Measurements from ENCODE around the gene IPO13.

The IPO13 gene

GRCh38 chr1:43912607-43913006 is 34.1 kb upstream of the IPO13 start:
- Histone ChIP-seq H3K79me2 (ENCODE audit: insufficient read depth, low read length) (no peaks in the 10 kb centered on the region), H3K36me3 (ENCODE audit: low read length) (no peaks in the 10 kb centered on the region), H3K27me3 (ENCODE audit: low read length) (no peaks in the 10 kb centered on the region), H3K4me3 (ENCODE audit: insufficient read depth, low read length, poor library complexity, severe bottlenecking) (no peak overlapping the region), H3K9ac (ENCODE audit: low read length) (no peak overlapping the region), H3K9me2 (replicated peaks; ENCODE audit: insufficient read depth, low read length) (no peaks in the 10 kb centered on the region), H3F3A (ENCODE audit: insufficient read depth) (no peaks in the 10 kb centered on the region), H3K27ac (ENCODE audit: low read depth, low read length) (no peak overlapping the region), H4K20me1 (ENCODE audit: low read depth, low read length) (no peaks in the 10 kb centered on the region), H3K4me2 (ENCODE audit: low read depth, low read length, poor library complexity, severe bottlenecking) (no peak overlapping the region), H3K9me3 (ENCODE audit: insufficient read depth, low read length) (no peaks in the 10 kb centered on the region), H2AFZ (ENCODE audit: low read depth, low read length, severe bottlenecking) (no peak overlapping the region)
- TF ChIP-seq, protein P1, sequence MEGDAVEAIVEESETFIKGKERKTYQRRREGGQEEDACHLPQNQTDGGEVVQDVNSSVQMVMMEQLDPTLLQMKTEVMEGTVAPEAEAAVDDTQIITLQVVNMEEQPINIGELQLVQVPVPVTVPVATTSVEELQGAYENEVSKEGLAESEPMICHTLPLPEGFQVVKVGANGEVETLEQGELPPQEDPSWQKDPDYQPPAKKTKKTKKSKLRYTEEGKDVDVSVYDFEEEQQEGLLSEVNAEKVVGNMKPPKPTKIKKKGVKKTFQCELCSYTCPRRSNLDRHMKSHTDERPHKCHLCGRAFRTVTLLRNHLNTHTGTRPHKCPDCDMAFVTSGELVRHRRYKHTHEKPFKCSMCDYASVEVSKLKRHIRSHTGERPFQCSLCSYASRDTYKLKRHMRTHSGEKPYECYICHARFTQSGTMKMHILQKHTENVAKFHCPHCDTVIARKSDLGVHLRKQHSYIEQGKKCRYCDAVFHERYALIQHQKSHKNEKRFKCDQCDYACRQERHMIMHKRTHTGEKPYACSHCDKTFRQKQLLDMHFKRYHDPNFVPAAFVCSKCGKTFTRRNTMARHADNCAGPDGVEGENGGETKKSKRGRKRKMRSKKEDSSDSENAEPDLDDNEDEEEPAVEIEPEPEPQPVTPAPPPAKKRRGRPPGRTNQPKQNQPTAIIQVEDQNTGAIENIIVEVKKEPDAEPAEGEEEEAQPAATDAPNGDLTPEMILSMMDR (IDR thresholded peaks at IDR 0.05; ENCODE audit: insufficient read depth, low read length, poor library complexity, severe bottlenecking) = no peak
- TF ChIP-seq EZH2phosphoT487 (conservative IDR thresholded peaks at IDR 0.05; ENCODE audit: low read length) = no peak

DNA sequence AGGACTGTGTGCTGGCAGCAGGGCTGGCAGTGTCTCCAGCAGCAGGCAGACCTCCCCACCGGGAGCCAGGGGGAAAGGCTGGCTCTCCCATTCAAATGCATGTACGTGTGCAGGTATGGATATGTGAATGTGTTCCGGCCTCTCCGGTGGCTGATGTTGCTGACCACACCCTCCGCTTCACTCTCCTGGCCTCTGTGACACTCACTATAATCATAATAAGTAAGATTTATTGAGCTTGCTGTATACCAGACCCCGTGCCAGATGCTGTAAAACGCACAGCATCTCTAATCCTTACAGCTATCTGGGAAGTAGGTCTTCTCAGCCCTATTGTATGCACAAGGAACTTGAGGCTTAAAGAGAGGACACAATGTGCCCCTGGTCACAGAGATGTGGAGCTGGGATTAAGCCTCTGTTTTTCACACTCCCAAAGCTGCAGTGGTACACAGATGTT is 33.7 kb upstream of the IPO13 start:
- no peaks in the 10 kb centered on the region for H4K20me1 ChIP-seq (ENCODE audit: low read depth, low read length)
- H3F3A ChIP-seq (ENCODE audit: insufficient read depth) = no peaks in the 10 kb centered on the region
- no peak for TF ChIP-seq EZH2phosphoT487 (conservative IDR thresholded peaks at IDR 0.05; ENCODE audit: low read length)
- TF ChIP-seq, protein P1 (IDR thresholded peaks at IDR 0.05; ENCODE audit: insufficient read depth, low read length, poor library complexity, severe bottlenecking) = no peak
- no peaks in the 10 kb centered on the region for H3K9me3 ChIP-seq (ENCODE audit: insufficient read depth, low read length)
- no peak overlapping the region for H3K9ac ChIP-seq (ENCODE audit: low read length)
- H3K79me2 ChIP-seq (ENCODE audit: insufficient read depth, low read length) = no peaks in the 10 kb centered on the region
- no peak overlapping the region for H3K4me2 ChIP-seq (ENCODE audit: low read depth, low read length, poor library complexity, severe bottlenecking)
- H3K27me3 ChIP-seq (ENCODE audit: low read length) = no peaks in the 10 kb centered on the region
- no peaks in the 10 kb centered on the region for H3K9me2 ChIP-seq (replicated peaks; ENCODE audit: insufficient read depth, low read length)
- H3K27ac ChIP-seq (ENCODE audit: low read depth, low read length) = no peak overlapping the region
- H2AFZ ChIP-seq (ENCODE audit: low read depth, low read length, severe bottlenecking) = no peak overlapping the region
- H3K36me3 ChIP-seq (ENCODE audit: low read length) = no peaks in the 10 kb centered on the region
- H3K4me3 ChIP-seq (ENCODE audit: insufficient read depth, low read length, poor library complexity, severe bottlenecking) = no peak overlapping the region

DNA sequence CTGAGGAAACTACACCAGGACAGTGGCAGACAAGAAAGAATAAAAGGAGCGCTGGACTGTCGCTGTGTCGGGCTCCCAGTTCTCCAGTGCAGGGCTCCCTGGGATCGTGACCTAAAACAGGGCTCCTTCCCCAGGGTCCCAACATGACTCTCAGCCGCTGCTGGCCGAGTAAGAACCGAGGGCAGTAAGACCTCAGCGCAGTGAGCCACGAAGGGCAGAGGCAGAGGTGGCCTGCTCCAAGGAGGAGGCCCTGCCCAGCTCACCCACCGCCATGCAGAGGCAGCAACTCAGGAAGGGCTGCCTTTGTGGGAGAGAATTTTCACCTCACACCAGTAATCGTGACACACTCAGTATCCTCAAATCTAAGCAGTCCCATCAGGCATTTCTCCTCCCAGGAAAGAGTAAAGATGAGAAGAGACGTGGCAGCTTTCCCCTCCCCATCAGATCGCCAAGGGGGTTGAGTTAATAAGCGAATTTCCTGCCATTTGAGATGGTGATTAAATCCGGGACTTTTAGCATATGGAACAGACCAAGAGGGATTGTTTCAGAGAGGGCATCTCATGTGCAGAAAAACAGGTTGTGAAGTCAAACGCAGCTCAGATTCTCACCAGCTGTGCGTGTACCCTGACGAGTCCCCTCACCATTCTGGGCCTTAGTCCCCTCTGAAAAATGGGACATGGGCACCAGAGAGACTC is 32.9 kb upstream of the IPO13 start:
- Histone ChIP-seq H3K9me2 (replicated peaks; ENCODE audit: insufficient read depth, low read length) (no peaks in the 10 kb centered on the region), H3K36me3 (ENCODE audit: low read length) (no peaks in the 10 kb centered on the region), H2AFZ (ENCODE audit: low read depth, low read length, severe bottlenecking) (no peak overlapping the region), H3K9me3 (ENCODE audit: insufficient read depth, low read length) (no peaks in the 10 kb centered on the region), H3K27me3 (ENCODE audit: low read length) (no peaks in the 10 kb centered on the region), H3K79me2 (ENCODE audit: insufficient read depth, low read length) (no peaks in the 10 kb centered on the region), H3K9ac (ENCODE audit: low read length) (no peak overlapping the region), H4K20me1 (ENCODE audit: low read depth, low read length) (no peaks in the 10 kb centered on the region), H3F3A (ENCODE audit: insufficient read depth) (no peaks in the 10 kb centered on the region), H3K4me3 (ENCODE audit: insufficient read depth, low read length, poor library complexity, severe bottlenecking) (no peak overlapping the region), H3K4me2 (ENCODE audit: low read depth, low read length, poor library complexity, severe bottlenecking) (no peak overlapping the region), H3K27ac (ENCODE audit: low read depth, low read length) (no peak overlapping the region)
- TF ChIP-seq EZH2phosphoT487 (conservative IDR thresholded peaks at IDR 0.05; ENCODE audit: low read length) = no peak
- TF ChIP-seq, protein P1 (IDR thresholded peaks at IDR 0.05; ENCODE audit: insufficient read depth, low read length, poor library complexity, severe bottlenecking) = no peak

All from SU-DHL-6 (cell line).